Measurements from ENCODE around the gene DNMT3A.
A peak's percentile ranks its signal among the peaks of the same experiment; 100 is the strongest.

The DNMT3A gene

DNA sequence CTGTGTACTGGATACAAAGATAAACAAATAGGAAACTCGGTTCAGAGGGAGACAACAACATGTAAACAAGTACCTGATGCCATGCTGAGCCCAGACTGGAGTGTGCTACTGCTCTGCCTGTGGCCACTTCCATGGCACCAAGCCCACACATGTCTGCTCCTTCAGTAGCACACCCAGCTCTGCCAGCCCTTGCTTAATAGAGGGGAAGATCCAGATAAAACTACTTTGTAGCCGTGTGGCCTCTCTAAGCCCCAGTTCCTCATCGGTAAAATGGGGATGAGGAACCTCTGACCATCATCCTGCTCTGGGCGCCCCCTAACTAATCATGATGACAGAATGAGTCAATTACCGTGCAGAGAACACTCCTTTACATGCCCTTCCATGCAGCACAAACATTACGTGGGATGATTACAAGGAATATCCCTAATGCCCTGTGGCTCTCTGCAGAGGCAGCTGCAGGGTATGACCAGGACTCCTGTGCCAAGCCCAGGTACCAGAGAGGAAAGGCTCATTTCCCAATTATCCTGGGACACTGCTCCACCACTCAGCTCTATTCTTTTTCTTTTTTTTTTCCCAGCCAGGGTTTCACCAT lies 34.9 kb downstream of the DNMT3A start:
- no peak for DNase-seq (ENCODE audit: low read depth in 3 of 3)

DNA sequence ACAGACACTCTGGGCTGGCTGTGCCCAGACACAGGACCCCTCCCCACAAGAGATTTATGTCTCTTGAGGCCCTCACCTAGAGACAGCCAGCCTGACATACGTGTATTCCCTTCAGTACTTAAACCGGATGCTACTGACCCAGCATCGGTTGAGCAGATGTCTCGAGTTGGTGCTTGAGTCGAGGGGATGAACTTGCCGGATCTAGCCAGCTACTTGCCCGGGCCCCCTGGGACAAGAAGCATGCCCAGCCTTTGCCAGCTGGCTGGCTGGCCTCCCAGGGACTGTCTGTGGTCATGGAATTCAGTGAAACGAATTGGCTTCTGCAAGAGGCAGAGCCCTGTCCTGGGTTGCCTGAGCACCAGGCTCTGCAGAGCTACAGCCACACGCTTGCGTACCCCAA lies 36.0 kb downstream of the DNMT3A start:
- DNase-seq (ENCODE audit: low read depth in 3 of 3) = no peak

DNA sequence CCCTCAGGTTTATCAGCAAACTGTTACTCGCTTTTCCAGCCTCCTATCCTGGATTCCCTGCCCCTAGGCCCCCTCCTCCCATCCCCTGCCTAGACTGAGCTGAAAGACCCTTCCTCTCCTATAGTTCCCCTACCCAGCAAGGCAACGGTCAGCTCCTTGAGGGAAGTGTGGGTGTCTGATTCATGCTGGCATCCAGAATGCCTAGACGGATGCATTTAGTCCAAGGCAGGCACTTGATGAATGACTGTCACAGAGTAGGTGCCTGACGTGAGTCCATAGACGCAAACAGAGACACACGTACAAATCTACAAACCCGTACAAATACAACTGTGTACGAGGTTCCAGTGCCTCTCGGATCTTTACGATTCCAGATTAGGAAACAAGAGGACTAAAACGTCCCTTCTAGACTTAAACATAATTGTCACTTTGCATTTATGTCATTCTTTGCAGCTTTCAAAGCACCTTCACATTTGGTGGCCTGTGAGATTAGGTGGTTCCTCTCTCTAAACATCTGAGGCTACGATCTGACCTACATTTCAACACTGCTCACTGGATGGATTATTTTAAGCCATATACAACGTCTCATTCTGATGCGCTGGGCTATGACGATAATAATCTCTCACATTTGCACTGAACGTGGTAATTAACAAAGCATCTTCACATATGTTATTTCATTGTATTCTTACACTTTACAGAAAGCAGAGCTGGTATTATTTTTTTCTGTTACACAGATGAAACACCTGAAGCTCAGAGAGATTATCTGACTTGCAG lies 36.7 kb downstream of the DNMT3A start:
- no peak for DNase-seq (ENCODE audit: low read depth in 3 of 3)

DNA sequence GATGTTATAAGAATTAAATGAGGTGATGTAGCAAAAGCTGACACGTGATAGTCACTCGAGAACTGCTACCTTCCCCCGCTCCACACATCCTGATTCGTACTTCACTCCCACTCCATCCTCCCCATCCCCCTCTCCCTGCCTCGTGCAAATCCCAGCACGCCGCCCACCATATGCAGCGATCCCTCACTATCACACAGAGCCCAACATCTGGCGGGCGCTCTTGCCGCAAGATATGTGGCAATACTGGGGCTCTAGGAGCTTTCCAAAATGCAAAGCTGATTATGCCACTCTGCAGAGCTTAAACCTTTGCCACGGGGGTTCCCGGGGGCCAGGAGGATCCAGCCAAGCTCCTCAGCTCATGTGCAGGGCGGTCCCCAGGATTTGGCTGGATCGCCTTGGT lies 37.4 kb downstream of the DNMT3A start:
- DNase-seq (ENCODE audit: low read depth in 3 of 3) = no peak

DNA sequence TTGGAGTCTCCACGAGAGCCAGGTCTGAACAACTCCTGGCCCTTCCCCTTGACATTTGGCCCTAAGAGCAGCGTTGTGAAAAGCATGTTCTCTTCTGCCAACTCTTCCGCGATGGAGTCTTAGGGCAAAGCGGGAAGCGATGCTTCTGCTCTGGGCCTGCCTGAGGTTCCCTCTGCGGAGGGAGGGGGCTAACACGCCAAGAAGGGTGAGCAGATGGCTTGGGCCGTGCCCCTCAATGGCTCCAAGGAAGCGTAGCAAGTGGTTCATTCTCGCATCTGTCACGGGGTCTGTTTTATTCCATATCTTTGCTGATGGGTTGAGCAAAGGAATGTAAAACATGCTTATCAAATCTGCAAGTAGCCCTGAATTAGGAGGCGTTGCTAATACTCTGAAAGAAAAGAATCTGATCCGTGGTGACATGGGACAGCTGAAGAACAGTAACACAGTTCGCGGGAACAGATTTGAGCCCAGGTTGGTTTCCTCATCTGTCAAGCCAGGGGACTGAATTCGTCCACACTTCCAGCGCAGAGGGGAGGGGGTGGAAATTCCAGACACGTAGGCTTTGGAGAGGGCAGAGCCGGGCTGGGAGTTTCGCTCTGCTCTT lies 38.0 kb downstream of the DNMT3A start:
- no peak for DNase-seq (ENCODE audit: low read depth in 3 of 3)

DNA sequence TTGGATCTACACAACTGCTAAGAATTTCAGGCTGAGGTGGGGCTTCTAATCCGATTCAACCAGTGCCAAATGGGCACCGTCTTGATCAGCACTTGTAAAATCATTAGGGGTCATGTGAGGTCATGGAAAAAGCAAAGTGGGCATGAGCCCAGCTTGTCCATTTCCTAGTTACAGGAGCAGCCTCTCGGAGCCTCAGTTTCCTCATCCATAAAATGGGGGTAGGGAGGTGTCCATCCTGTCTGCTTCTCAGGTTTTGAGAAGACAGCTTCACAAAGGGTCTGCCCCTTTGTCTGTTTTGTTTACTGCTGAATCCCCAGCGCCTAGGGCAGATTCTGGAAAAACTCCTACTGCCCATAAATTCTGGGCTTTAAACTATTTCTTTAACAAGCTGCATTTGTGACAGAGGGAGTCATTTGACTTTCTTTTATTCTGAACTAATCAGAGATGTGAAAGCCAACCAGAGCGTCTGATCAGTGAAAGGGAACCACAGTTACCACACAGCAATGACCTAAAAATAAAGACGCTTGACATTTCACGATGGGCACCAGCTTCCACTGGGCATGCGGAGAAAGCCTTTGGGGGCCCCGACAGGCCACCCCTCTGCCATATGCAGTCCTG lies 38.9 kb downstream of the DNMT3A start:
- no peak for DNase-seq (ENCODE audit: low read depth in 3 of 3)

DNA sequence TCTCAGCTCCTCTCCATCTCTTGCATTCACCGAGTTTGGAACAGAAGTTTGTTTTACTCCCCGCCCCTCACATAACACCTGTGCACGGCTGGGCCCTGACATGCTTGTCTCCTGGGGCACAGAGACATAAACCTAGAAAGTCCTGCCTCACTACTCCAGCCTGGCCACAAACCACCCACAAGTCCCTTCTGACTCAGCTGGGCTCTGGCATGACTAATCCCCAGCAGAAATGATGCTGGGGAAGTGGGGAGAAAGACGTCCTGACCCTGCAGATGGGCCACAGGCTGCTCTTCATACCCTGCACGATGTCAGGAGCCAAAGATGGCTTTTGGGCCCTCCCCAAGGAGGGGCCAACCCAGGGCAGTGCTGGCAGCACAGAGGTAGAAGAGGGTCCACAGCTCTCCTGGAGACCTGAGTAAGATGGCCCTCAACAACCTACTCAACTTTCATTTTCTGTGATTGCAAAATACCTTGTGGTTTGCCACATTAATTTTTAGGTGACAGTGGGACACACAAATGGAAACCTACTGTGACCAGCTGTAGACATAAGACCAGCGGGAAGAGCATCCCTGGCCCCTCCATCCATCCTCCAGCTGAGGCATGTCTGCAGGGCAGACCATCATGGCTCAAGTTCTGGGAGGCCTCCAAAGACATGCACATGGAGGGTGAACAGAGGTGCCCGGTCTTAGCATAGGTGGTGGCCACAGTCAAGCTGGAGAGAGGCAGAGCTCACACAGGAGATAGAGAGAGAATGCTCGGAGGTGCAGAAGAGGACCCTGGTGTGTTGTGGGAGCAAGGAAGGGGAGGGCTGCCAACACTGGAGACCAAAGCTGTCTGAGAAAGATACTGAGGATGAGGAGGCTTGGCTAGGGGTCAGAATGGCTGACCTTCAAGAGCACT lies 40.0 kb downstream of the DNMT3A start:
- DNase-seq (ENCODE audit: low read depth in 3 of 3) = peak in 2 of 3 experiments; percentile 49 to 51

DNA sequence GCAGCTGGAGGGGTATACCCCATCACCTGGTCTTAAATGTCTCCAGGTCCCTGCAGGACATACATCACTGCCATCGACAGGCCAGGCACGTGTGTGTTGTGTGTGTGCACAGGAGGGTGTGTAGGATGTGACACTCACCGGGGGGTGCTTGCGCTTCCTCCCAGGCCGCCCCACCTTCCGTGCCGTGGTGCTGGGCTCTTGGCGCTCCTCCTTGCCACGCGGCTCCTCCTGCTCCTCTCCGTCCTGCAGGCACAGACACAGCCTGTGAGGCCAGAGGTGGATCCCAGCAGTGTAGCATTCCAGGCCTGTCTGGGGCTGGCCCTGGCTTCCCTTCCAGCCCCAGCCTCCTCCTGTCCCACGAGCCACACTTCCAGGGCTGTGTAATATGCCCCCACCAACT lies 41.7 kb downstream of the DNMT3A start:
- no peak for DNase-seq (ENCODE audit: low read depth in 3 of 3)

DNA sequence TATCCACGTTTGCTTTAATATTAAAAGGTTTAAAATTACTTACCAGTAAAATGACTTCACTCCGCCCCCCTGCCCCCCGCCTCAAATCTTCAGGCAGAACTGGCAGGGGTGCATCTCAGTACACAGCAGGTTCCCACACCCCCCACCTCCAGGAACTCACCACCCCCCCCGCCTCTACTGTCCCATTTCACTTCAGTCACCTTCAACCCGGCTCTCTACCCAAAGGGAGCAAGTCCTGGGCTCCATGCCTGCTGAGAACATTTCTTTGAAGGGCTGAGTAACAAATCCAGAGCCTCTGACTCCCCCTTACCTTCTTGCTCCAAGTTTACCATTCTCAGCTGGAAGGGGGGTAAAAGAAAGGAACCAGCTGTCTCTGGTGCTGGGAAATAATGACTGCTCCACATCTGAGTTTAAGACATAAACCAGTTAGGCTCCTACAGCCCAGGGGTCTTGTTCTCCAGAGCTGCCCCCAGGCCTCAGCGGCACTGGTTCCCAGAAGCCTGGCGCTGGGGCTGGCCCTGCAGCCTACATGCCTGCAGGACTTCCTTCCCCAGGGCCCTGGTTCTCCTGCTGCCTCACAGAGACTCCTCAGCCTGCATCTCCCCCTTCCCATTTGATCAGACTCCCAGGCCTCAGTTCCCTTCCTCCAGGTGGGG lies 42.8 kb downstream of the DNMT3A start:
- DNase-seq (ENCODE audit: low read depth in 3 of 3) = no peak

DNA sequence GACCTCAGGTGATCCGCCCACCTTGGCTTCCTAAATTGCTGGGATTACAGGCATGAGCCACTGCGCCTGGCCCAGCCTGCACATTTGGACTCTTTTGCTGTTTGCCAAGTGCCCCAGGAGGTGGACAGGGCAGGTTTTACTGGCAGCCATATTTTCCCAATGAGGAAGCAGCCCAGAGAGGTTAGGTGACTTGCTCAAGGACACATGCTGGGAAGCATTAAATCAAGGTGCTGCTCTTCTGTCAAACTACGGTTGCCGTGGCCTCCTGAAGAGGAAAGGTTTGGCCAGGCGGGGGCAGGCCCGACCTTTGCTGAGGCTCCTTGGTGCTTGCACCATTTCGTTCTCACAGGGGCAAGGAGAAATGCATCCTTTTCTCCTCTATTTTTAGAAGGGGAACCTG lies 44.0 kb downstream of the DNMT3A start:
- no peak for DNase-seq (ENCODE audit: low read depth in 3 of 3)

DNA sequence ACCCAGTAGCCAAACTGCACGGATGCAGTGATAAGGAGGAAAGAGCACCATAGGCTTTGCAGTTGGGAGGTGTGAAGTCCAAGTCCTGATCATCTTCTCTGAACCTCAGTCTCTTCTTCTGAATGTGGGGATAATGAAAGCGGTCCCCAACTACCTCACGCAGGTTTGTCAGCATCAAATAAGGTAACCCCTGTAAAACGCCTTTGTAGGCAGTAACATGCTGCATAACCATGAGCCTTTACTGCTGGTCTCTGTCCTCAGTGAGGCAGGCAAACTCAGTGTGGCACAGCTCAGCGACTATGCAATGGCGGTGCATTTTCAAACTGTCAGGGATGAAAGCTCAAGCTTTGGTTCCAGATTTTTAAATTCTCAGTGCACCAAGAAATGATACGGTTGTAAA lies 46.1 kb downstream of the DNMT3A start:
- no peak for DNase-seq (ENCODE audit: low read depth in 3 of 3)

DNA sequence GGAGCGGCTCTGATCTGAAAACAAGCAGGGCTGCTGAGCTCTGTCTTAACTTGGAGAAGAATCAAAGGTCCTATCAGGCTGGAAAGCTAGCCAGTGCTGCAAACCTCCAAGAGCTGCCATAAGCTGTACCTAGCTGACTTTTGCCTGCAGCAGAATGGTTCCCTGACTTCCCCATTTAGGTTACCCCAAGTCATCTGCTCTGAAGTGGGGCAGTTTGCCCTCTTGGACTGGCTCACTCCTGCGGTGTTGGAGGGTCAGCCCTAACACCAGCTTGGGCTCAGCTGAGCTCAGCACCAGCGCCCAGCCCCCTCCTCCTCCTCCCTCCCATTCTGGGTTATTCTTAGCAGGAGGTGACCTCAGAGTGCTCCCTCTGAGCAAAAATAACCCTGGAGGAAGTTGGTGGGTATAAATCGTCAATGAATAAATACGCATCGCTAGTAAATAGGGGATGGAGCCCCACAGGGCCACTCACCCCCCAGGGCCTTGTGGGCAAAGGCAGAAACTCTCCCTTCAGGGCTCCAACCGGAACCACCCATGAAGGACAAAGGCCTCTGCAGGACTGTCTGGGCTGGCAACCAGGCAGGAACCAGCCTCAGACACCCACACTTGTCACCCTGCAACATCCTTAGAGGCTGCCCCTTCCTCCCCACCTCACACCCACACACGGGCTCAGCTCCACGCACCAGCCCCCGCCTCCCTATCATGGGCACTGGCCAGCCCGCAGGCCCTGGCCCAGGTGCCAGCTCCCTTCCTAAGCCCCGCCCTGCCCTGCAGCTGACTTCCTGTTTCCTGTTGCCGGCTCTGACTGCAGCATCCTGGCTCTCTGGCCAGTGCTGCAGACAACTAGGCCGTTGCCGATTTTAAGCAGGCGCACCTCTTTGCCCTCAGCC lies 46.9 kb downstream of the DNMT3A start:
- peak in 1 of 3 experiments; percentile 48 for DNase-seq (ENCODE audit: low read depth in 3 of 3)

DNA sequence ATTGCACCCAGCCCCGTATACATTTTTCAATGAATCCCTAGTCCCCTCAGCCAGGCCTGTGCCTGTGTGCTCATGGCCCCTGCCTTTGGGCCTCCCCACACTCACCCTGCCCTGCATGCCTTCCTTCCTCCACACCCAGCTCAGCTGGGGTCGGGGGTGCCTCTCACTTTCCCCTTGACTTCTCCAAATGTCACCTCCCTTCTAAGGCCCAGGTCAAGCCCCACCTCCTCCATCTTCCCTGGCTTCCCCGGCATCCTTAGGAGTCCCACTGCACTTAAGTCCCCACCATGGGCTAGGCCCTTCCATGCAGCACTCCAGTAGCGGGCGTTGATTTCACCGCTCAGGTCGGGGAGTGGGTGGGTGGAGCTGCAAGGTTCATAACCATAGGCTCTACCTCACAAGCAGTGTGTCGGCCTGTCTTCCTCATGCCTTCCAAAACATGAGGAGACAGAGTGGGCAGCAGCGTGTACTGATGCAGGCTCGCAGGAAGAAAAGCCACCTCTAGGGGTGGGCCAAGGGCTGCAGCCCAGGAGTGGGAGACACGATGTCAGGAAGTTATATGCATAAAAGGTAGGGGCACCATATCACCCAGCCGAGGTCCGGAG lies 47.7 kb downstream of the DNMT3A start:
- no peak for DNase-seq (ENCODE audit: low read depth in 3 of 3)

DNA sequence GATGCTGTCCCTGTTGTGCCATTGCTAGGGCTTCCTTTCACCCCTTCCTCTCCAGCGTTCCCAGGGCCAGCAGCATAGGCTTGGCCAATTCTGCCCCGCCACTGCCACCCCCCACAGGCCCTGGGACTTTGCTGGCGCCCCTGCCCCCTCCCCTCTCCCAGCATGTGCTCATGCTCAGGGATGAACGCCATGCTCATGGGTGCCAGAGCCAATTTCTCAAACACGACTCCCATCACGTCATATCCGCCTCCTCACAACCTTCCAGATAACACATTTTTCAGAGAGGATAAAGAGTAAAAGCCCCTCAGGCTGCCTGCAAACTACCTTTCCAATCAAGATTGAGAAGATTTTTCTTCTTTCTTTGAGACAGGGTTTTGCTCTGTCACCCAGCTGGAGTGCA lies 48.6 kb downstream of the DNMT3A start:
- DNase-seq (ENCODE audit: low read depth in 3 of 3) = no peak

DNA sequence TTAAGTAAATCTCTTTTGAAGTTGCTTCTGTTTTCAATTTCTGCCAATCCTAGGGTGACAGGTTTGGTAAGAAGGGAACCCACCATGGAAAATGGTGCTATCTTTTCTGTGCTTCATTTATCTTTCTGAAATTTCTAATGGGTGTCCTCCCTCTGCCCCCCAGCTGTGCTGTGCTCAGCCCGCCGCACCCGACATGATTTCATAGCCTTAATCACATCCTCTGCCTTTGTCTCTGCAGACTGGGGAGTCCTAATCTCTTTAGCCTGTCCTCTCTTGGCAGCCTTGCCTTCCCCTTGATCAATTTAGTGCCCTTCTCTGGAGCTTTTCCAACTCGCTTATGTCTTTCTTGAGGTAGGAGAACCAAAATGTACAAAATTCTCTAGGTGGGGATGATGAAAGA lies 49.3 kb downstream of the DNMT3A start:
- DNase-seq (ENCODE audit: low read depth in 3 of 3) = no peak

DNA sequence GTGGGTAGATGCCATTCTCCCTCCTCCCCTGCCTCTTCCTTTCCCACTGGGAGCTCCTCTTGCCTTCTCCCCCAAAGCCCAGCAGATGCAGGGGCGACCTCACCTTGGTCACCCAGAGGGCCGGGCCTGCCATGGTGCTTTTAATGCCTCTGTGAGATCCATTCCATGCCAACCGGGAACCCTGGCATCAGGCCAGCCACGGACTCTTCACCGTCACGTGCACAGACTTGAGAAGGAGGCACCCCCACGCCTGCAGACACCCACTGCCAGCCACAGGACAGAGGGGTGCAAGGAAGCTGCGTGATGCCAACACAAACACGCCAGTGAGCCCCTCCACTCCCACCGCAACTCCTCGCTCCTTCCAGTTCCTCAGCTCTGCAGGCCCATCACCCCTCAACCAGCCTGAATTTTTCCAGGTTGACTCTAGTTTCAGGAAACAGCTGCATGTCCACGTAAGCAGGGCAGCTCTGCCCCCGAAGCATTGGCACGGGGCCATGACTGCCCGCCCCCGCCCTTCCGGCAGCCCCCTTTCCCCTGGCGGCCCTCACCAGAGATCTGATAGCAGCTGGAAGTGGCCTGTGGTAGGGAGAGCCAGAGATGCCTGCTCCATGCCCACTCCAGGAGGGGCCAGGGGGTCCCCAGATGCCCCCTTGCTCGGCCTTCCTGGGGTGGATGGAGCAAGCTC lies 50.8 kb downstream of the DNMT3A start:
- DNase-seq (ENCODE audit: low read depth in 3 of 3) = no peak

DNA sequence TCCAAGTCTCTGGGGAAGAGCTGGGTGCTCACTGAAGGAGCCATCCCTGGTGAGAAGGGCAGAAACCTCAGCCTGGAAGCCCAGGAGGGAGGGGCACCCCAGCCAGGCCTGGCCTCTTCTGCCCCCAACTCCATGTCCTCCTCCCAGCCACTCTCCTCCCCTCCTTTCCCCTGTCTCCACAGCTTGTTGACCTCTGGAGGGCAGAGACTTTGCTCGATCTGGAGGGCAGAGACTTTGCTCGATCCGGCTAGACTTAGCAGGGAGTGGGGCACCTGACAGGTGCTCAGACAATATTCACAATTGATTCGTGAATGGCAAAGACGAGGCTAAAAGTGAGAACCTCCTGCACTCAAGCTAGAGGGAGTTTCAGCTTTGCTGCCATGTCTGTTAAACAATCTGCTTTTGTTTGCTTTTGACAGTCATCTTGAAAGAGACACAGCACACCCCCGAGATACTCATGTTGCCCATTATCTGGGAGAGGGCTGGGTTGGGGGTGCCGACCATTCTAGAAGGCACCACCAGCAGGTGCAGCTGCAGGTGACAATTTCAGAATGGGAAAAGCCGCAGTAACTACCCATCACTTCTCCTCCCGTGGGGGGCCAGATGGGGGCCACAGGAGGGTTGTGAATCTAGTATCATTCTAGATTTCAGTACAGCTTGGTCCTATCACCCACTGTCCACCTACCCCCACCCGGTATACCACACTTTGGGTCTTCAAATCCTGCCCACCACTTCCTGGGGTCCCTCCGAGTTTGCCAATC lies 54.8 kb downstream of the DNMT3A start:
- DNase-seq (ENCODE audit: low read depth in 3 of 3) = no peak

DNA sequence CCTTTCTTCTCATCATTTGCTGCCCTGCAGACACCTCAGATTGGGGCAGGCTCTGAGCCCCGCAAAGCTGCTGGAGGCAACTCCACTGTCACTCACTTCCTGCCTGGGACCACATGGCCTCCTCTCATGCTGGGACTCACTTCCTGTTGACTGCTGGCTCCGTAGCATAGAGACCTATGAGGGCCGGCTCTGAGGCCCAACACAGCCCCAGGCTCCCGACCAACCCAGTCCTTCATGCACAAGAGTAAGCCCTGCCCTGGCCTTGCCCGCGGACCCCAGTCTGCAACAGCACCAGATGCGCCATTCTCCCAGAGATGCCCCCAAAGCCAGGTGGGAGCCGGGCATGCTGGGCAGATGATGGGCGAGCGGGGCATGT lies 55.7 kb downstream of the DNMT3A start:
- peak in 1 of 3 experiments; percentile 43 for DNase-seq (ENCODE audit: low read depth in 3 of 3)
